Effector CD4-positive, alpha-beta T cell (primary cell): ENCODE data around the gene CCNI2.

Source experiments
- DNase-seq: peaks from one replicate; pipeline ENCODE4 v3.0.0-alpha.2; 2020

The CCNI2 gene

DNA sequence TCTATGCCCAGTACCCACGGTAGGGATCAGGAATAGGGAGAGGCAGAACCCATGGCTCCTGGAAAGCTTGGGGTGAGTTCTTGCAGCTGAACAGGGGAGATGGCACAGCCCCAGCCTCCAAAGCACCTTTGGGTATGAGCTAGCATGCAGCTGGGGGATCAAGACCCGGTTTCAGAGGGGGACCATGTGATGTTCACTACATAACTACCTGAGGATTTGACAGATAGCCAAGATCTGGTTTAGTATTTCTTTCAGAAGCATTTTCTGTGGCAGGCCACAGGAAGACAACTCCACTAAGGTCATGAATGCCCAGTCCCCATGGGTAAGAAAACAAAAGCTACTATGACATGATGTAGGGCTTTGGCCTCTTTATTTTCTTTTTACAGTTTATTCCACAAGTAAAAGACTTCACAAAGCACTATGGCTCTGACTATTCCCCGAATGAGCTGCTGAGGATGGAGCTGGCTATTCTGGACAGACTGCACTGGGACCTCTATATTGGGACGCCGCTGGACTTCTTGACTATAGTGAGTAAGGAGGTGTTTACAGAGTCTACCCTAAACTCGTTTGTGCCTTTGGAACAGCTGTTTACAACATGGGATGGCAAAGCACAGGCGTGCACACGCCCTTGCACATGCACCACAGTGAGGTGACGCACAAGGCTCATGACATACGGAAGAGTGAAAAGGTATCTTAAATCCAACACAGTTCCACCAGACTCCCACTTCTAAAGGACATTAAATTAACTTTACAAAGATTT is 3.4 kb downstream of the CCNI2 start:
- DNase-seq: no peak

DNA sequence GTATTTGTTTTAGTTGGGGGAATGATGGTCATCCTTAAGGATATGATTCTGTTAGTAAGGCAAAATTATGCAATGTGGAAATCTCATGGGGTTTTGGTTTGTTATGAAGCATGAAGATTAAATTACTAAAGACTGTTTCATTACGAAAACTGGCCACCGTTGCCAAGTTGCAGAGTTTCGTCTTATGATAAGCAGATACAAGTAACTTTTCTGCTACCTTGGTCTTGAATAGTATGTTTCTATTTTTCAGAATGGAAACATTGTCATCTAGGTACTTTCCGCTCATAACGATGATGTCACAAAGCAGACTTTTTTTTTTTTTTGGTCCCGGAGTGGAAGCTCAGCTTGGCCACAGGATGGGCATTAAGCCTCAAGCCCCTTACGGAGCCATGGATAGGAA is 4.2 kb downstream of the CCNI2 start:
- DNase-seq: no peak

DNA sequence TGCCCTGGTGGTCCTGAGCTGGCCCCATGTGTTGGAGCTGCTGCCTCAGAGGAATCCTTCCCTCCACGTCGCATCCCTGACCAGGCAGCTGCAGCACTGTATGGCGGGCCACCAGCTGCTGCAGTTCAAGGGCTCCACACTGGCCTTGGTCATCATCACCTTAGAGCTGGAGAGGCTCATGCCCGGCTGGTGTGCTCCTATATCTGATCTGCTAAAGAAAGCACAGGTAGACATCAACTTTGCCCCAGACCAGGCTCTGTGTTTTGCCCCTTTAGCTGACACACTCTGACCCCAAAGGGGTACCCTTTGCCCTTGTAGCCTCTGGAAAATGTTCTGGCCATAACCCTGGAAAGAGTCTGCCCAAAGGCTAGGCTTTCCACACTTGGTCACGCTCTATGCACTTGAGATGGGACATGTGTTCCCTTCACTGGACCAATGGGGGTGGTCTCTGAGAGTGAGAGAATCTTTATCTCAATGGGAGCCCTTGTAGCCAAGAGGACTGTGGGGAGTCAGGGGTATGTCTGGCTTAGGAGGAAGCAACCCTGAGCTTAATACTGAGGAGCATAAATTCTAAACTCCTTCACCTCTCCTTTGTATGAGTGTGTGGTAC is 4.8 kb downstream of the CCNI2 start:
- no peak for DNase-seq

DNA sequence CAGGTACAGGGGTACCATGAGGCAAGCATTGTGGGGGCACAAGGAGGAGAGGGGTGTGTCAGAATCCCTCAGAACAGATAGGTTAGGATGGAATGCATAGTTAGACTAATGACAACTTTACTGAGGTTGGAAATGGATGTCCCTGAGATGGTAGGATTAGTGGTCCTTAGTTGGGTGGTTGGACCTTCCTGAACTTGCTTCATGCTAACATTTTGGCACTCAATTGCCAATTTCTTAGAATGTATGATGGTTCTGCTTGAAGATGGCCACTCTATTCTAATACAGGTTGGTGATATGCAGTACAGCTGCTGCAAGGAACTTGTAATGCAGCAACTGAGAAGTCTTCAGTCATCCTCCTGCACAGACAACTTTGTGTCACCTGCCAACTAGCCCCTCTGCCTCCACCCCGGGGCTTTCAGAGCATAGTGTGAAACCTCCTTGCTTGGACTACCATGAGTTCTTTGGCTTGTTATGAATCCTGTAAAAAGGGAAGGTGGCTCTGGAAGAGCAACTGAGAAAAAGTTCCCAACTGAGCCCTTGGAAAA is 5.4 kb downstream of the CCNI2 start:
- DNase-seq: no peak

DNA sequence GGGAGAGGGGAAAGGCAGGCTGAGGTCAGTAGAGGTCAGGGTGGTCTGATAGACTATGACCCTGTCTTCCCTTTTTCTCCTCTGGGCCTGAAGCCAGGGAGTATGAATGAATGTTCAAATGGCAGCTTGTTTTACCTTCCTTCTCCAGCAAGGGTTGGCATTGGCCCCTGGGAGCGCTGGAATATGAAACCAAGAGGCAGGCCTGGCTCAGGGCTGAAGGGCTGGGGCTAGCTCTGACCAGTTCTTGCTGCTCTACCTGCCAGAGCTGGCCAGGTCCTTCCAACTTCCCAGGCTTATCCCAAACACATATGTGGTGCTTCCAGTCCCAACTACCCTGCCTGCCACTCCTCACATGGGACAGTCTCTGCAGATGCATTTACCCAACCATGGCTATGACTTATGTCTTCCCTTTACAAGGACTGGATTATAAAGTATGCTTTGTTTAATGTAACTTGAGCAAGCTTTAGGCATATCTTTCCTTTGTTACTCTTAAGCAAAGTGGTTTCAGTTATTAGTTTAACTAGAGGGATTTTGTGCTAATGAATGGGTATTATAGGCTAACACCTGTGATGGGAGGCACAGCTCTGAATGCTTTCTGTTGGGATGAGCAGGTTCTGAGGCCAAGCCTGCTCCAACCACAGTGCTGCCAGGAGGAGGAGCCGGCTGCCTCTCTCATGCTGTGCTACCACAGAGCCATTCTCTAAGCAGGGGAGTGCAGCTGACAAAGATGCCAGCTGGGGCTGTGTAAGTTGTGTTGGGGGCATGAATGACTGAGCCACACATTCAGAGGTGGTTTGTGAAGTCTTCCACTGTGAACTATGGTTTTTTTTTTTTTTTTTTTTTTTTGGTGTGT is 6.1 kb downstream of the CCNI2 start:
- DNase-seq: no peak

DNA sequence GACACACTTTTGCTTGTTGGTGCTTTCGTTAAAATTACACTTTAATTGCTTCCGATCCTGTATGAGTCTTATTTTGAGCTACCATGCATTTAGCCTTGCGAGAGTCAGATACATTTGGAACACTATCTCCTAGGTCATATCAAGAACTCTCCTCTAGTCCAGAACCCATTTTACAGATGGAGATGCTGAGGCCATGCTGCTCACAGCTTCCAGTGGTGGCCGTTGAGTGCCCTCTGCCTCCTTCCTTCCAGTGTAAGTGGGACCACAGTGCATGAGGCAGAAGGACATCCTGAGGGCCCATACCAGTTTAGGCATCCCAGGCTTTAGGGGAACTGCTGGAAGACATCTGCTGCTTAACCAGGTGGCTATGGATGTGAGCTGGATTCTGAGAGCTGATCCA is 6.9 kb downstream of the CCNI2 start:
- no peak for DNase-seq

DNA sequence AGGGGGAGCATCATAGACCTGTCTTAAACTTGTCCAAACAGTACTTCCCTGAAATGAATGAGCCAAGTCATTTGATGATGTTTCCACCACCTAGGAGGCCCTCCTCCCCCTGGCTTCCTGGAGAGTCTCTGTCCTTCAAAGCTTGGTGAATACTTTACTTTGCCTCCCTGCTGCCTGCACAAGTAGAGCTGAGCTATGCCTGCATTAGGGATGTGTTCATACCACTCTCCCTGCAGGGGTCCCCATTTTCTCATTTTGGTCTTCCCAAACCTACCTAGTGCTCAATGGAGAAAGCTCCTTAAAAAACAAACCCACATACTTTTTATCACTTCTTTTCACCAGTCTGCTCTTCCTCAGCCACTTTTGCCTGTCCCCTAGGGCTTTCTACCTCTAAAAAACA is 7.7 kb downstream of the CCNI2 start:
- no peak for DNase-seq

DNA sequence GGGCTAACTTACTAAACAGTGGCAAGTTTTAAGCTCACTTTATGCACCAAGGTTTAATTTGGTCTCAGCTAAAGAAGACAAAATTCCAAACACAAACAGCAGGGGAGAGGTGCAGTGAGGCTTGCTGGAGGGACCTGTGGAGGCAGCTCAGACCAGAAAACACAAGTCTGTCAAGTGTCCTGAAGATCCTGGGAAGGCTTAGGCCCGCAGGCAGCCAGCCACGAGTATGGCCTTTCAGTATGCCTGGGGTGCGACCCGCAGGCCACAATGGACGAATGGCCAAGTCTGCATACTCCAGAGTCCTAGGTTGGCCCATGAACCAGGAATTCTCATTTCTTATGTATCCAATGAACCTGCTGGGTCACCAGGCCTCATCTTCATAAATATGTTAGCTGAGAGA is 9.3 kb downstream of the CCNI2 start:
- no peak for DNase-seq

DNA sequence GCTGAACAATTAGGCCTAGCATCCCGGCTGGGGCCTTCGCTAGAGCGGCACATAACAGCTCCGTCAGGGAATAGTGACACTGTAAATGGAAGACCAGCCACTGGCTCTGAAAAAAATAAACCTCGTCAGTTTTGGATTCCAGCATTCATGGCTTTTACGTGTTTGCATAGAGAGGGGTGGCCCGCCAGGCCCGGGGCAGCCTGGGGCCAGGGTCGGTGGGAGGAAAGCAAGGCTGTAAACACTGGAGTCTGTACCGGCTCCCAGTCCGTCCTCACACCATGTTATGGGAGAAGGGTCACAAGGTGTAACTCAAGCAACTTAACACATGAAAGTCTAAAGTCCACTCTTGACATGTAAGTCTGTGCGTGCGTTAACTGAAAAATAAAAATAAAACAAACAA is 11.2 kb downstream of the CCNI2 start:
- DNase-seq: no peak

DNA sequence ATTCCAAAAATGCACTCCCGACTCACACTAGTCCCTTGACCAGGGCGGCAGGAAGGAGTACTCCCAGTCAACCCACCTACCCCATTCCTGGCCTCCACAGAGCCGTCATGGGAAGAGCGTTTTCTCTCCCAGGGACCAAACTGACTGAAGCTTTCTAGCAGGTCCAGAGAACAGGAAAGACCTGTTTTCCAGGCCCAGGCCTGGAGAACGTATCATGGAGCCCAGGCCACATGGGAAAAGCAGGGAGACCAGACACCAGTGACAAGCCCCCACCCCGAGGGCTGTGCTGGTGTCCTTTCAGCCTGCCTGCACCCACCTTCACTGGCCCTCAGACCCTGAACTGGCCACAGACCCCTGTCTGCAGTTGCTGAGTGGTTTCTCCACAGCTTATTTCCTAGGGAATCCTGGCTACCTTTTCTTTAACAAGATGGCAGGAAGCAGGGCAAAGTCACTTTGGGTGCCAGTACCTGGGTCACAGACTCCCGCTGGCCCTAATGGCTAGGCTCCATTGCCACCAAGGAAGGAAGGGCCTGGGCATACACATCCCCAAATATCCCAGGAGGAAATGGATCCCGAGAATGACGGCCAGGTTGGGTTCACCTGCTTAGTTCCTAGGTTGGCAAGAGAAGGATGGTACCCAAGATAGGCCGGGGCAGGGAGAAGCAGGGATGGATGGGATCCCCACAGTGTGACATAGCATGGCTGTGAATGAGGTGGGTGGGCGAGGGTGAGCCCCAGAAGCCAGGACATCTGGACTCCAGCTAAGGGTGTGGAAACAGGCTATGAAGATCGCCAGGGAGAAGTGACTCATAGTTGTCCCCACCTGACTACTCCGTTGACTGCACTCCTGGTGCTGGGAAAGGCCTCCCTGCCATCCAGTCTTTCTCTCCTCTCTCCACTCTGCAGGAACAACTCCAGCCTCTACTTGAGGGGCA is 12.2 kb downstream of the CCNI2 start:
- no peak for DNase-seq

DNA sequence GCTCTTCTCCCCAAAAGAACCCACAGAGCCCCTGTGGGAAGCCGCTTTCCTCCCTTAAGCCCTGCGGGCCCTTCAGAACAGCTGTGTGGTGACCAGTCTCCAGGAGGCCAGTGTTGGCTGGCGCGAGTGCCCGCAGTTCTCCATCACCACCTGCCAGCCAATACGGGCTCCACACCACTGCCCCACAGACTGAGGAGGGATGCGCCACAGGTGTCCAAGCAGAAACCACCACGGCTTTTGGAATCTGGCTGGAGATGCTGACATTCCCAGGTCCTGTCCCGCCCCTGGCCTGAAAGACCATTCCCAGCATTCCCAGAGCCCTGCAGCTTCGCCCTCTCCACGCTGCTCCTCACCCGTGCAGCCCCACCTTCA is 12.8 kb downstream of the CCNI2 start:
- no peak for DNase-seq

DNA sequence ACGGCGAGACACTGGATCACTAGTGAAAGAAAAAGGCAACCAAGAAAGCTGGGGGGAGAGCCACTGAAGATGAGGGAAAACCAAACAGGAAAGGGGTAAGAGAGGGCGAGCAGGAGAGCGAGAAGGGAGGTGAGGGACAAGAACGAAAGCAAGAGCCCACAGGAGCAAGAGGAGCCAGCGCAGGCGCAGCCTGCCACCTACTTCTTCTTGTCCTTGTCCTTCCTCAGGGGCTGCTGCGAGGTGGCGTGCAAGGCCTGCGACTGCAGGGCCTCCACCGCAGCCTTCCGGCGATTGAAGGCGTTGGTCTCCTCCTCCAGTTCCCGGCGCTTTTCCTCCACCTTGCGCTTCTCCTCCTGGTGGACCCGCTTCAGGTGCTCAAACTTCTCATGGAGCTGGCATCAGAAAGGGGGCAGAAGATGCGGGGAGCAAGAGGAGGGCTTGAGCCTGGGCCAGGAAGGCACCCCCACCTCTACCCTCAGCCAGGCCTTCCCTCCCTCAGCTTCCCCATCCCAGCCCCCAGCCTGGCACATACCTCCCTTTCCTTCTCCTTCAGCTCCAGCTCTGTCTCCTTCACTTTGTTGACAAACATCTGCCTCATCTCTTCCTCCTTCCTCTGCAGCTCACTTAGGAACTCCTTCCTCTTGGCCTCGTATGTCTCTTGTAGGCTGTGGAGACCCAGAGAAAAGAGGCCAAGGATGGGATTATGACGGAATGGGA is 13.5 kb downstream of the CCNI2 start:
- DNase-seq: no peak

DNA sequence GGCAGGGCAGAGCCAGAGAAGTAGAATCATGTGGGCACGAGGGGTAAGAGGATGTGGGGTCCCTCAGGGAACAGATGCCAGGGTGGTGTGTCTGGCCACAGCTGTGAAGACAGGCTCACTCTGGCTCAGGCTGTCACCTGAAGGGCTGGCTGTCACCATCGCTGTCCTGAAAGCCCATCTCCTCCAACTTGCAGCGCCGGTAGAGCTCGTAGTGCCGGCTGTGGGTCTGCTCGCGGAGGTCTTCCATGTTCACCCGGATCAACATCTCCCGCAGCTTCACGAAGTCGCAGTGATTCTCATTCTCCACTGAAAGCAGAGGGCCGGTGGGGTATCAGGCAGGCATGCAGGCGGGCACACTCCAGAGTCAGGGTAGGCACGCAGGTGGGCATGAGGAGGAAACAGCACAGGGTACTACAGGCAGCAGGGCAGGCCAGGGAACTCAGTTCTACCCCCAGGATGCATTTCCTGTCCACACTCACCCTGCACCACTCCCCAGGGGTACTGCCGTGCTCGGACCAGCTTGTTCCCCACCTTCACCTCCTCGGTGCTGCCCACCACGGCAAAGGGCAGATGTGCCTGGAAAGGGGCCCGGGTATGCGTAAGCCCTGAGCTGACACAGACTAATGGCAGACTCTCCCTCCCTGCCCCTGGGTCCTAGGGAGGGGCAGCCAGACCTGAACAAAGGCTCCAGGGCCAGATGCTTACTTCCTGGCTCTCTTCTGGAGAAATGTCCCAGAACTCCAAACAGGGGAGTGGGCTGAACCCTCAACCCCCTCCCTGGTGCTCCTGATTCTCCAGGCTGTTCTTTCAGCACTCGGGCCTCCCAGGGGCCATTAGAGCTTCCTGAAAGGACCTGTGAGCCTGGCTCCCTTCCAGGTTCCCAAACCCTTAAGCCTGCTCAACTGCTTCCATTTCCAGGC is 14.4 kb downstream of the CCNI2 start:
- DNase-seq: no peak

DNA sequence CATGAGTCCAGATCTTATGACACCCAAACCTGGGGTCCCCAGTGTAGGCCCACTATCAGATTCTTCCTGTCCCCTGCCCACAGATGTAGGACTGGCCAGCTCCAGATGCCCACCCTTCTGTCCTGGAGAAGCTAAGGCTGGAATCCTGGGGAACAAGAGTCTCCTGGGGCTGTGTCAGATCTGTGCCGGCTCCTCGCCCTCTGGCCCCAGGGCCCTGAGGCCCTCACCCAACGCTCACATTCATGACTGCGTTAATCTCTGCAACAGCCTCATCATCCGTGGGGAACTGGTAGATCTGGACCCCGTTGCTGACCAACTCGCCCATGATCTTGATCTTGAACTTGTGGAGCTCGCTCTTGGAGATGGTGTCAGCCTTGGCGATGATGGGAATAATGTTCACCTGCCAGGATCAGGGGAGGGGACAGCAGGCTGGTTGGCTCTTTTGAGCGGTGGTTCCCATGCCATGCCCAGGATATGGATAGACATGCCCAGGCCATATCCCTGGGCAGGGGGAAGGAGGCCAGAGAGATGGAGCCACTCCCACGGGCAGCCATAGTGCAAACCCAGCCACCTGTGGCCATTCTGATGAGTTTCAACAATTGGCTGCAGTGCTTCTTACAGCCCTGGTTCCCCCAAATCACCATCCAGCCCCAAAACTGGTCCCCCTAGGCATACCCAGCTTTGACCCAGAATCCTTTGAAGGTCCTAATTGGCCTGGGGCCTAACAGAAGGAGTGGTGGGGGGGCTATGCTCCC is 15.2 kb downstream of the CCNI2 start:
- DNase-seq: no peak

DNA sequence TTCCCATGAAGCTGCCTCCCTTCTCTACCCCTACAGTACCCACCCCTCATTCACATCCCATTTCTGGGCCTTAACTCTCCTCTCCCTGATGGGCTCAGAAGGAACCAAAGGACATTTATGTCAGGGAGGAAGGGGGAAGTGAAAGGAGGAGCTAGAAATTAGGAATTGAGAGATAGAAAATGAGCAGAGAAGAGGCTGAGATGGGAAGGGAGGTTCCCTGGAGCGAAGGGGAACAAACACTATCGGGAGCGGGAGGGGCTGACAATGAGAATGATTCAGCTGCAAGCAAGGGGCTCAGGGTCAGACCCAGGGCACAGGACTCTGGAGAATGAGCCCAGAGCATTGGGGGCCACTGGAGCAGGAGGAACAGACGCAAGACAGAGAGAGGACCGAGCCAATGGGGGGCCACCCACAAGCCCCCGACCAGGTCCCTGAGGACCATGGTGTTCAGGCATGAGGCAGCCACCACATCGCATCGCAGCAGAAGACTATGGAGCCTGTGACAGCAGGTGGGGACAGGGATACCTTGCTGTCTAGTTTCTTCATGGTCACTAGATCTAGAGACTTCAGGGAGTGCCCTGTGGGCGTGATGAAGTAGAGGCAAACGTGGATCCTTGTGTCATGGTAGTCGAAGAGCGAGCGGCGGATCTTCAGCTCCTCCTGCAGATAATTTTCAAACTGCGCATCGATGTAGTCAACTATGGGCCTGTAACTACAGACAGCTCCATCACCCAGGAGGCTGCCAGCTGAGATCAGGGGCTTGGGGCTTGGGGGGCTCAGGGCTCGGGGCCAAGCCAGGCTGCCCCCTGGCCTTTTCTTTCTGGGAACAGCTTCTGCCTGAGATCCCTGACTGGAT is 16.2 kb downstream of the CCNI2 start:
- no peak for DNase-seq

DNA sequence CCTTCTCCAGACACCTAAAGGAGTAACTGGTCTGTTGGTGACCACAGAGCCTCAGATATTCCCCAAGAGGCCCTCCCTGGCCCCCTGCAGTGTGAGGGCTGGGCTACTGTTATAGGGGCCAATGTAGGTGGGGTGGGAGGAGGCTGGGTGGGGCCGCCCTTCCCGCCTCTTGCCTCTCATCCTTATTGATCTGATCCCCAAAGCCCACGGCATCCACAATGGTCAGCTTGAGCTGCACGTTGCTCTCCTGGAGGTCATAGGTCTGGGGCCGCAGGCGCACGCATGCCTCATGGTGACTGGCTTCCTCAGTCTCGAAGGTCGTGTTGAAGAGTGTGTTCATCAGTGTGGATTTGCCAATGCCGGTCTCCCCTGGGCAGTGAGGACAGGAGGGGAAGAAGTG is 16.8 kb downstream of the CCNI2 start:
- DNase-seq: no peak

DNA sequence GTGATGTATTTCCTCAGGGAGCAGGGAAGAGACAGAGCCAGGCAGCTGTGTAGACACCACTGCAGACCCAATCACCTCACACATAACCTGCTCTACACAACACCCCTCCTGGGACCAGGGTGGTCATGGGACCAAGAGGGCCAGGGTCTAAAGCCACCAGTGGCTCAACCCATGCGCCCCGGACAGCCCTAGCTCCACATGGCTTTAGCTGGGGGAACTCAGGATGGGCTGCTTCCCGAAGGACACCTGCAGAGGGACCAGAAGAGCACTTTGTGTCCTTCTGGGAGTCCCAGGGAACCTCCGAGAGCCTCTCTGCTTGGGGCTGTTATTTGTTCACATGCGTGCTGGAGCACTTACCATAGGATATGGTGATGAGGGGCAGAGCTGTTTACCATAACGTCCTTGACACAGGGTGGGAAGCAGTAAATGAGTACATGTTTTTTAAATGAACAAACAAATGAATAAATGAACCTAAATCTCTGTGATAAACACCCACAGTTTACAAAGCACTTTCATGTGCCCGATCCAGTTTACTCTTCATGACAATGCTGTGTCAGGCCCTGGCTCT is 17.5 kb downstream of the CCNI2 start:
- no peak for DNase-seq

DNA sequence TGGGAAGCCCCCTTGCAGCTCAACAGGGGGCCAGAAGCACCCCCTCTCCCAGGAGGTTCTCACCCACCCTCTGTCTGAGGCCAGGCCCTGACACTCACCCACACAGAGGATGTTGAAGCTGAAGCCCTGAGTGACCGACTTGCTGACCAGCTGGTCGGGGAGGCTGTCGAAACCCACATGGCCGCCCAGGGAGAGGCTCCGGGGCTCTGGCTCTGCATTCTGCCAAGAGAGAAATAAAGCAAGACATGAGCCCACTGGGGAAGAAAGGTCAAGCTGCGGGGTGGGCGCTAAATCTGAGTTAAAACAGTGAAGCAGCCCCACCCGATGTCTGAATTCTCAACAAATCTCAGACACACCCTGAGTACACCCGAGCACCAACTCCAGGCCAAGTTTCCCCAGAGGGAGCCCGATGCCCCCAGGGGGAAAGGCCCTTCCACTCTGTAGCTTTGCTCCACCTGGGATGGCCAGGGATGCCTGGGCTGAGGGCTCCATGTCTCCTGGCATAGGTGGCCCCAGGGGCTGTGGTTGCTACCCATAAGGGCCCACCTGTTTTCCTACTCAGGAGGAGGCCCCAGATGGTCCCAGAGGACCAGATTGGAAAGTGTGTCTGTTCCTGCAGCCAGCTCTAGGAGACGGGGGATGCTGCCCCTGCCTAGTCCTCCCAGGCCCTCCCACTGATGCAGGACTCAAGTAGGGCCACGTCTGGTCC is 18.2 kb downstream of the CCNI2 start:
- DNase-seq: no peak
